OCI-LY3 (cell line): ENCODE results near the gene ANP32B.

Source experiments
- EZH2phosphoT487 ChIP-seq: fragments of 200-600 bp; shearing (Covaris generic); IDR thresholded peaks from 2 replicates; pipeline ENCODE4 v1.6.1; 2018; ENCODE audit warnings: antibody characterized with exemption, mixed run types, low read depth
- TF ChIP-seq, protein P1 (sequence below): fragments of 200-600, 300-600 bp; sonication (generic); IDR thresholded peaks from 2 replicates; pipeline ENCODE4 v1.5.1; 2014; ENCODE audit warnings: antibody characterized with exemption, low read length, low read depth

DNA sequence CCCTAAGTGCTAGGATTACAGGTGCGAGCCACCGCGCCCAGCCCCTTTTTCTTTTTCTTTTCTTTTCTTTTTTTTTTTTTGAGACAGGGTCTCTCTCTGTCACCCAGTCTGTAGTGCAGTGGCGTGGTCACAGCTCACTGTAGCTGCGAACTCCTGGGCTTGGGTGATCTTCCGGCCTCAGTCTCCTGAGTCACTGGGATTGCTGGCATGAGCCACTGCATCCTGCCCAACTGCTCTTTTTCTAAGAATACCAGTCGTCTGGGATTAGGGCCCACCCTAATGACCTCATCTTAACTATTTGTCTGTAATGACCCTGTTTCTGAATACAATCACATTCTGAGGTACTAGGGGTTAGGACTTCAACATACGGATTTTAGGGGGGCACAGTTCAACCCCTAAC, 39.3 kb downstream of the ANP32B start:
- TF ChIP-seq, protein P1, sequence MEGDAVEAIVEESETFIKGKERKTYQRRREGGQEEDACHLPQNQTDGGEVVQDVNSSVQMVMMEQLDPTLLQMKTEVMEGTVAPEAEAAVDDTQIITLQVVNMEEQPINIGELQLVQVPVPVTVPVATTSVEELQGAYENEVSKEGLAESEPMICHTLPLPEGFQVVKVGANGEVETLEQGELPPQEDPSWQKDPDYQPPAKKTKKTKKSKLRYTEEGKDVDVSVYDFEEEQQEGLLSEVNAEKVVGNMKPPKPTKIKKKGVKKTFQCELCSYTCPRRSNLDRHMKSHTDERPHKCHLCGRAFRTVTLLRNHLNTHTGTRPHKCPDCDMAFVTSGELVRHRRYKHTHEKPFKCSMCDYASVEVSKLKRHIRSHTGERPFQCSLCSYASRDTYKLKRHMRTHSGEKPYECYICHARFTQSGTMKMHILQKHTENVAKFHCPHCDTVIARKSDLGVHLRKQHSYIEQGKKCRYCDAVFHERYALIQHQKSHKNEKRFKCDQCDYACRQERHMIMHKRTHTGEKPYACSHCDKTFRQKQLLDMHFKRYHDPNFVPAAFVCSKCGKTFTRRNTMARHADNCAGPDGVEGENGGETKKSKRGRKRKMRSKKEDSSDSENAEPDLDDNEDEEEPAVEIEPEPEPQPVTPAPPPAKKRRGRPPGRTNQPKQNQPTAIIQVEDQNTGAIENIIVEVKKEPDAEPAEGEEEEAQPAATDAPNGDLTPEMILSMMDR = no peak
- TF ChIP-seq EZH2phosphoT487 = no peak
